DMS 273 (cell line): ENCODE measurements around the gene MANSC1.
"Not testable (repeated sequence)": the region's sequence is repeated elsewhere in the genome, so short reads cannot be mapped to it uniquely, and the experiment has no call there.

ENCODE experiments used
- DNase-seq: peaks from one replicate; lab custom pipeline; 2025; ENCODE audit not compliant: unreplicated experiment; lab: John Stamatoyannopoulos, UW

The MANSC1 gene

DNA sequence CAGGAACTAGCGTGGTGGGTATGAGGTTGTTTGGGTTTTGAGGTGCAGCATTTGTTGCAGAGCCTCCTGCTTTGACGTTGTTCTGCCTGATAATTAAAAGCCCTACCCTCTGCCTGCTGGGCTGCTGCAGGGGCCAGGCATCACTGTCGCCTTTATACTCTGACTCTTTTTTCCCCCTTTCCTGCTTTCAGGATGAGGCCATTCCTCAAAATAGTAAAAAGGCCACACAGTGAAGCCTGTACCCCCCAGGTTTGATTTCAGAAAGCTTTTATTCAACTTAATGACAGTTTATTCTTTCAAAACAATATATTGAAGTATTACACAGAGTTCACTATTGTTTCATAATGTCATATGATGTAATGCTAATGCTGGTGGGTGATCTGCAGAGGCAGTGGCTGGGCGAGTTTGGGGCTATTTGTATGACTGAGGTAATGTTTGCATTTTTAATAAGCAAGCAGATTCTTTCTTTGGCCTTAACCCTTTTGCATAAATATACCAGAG, 15.9 kb upstream of the MANSC1 start:
- no peak for DNase-seq

DNA sequence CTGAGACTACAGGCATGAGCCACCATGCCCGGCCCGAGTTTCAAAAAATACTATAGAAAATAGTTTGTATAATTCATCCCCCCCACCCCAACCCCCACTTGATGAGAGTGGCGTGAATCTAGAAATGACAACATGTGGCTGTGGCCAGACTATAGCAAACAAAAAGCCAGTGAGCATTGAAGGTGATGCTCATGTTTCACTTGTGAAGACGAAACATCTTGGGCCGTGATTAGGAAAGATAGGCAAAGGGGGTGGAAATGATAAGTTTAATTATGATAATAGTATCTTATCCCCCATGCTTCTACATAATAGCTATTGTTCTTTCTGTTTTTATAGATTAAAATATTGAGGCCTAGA, 15.4 kb upstream of the MANSC1 start:
- DNase-seq: no peak

DNA sequence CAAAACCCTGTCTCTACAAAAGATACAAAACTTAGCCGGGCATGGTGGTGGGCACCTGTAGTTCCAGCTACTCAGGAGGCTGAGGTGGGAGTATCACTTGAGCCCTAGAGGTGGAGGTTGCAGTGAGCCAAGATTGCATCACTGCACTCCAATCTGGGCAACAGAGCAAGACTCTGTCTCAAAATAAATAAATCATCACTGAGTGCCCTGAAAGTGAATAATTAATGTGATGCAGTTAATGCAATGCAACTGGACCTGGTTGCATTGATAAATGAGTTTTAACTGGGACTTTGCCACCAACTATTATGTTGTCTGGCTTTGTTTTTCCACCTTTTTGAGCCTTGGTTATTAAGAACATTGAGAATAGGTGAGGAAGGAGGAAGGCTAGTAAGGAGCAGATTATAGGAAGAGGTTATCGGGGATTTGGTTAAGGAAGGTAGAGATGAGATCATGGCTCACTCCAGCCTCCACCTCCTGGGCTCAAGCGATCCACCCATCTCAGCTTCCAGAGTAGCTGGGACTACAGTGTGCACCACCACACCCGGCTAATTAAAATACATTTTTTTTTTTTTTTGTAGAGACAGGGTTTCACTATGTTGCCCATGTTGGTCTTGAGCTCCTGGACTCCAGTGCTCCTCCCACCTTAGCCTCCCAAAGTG, 14.9 kb upstream of the MANSC1 start:
- no peak for DNase-seq

- no peak for DNase-seq
These were observed 8.5 kb upstream of the MANSC1 start for GRCh38 chr12:12358528-12358927.

DNA sequence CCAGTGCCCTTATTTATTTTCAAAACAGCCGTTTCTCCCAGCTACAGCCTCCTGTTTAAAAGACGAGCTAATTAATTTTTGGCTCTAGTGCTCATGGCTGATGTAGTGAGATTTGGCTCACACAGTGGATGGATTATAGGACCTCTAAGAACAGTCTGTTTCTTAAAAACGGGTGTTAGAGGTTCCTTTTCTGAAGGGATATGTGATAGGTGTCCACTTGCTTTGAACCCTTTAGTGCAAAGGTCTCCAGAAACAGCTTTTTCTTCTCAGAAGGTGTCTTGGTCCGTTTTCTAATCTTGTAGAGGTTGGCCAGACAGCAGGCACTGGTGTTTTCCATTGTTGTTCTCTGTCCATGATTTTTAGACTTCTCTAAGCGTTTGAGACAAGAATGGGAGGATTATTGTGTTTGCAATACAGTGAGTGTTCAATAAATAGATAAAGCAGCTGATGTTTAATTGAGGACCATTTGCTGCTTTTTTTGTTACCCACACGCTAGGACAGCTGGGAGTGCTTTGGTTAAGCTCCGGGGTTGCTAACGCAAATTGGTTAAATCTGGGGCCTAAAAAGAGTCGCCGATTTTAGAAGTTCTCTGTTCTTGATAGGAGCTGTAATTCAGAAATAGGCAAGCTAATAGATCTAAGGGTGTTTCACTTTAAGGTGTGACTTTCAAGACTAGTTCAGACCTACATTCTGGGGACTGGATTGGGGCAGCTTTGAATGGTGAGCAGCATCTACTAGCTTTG, 7.8 kb upstream of the MANSC1 start:
- peak; percentile 42 for DNase-seq

GRCh38 chr12:12356896-12357718, 7.1 kb upstream of the MANSC1 start, which contains the start of gene BORCS5:
Gene BORCS5 (plus strand): TSS chr12:12357078. CDS start chr12:12357452, 374 bp downstream.
- DNase-seq: peak; percentile 98

GRCh38 chr12:12356467-12356895, 6.4 kb upstream of the MANSC1 start:
- no peak for DNase-seq

- DNase-seq: no peak
These were observed 3.8 kb upstream of the MANSC1 start for GRCh38 chr12:12353807-12354206.

- DNase-seq: no peak
These were observed 3.2 kb upstream of the MANSC1 start for GRCh38 chr12:12353276-12353675.

DNA sequence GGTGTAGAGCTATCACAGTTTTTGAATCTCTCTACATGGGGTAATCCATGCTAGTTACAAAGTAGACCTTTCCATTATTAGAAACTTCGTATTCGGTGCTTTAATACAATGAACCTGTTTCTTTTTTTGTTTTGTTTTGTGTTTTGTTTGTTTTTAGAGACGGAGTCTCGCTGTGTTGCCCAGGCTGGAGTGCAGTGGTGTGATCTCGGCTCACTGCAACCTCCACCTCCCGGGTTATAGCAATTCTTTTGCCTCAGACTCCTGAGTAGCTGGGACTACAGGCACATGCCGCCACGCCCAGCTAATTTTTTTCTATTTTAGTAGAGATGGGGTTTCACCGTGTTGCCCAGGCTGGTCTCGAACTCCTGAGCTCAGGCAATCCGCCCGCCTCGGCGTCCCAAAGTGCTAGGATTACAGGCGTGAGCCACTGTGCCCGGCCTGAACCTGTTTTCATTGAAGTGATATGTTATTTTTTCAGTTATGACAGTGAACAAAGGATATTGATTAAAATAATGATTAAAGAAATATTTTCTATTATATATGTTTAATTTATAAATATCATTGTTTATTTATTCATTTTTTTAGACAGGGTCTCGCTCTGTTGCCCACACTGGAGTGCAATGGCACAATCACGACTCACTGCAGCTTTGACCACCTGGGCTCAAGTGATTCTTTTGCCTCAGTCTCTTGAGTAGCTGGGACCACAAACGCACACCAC, 1.6 kb upstream of the MANSC1 start:
- not testable (repeated sequence) for DNase-seq

DNA sequence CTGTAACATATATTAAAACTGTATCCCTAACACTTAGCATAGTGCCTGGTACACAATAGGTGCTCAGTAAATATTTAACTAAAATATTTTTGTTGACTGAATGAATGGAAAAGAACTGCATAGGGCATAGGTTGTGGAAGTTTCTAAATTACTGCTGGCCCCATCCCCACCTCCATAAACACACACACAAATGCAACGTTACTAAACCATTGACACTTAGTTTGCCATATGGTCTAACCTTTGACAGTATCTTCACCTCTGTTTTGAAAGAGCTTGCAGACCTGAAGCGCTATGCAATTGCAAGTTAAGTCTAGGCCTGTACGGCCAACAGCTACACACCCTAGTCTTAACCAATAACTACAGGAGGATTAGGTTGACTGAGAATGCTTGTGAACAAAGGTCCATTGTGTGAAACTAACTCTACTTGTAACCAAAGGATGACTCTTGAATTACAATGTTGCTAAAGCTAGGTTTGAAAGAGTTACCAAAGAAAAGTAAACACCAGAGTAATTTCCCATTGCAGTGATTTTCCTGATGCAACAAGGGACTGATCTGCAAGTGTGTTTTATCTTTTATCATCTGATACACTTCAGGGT, 924 bp upstream of the MANSC1 start:
- no peak for DNase-seq

DNA sequence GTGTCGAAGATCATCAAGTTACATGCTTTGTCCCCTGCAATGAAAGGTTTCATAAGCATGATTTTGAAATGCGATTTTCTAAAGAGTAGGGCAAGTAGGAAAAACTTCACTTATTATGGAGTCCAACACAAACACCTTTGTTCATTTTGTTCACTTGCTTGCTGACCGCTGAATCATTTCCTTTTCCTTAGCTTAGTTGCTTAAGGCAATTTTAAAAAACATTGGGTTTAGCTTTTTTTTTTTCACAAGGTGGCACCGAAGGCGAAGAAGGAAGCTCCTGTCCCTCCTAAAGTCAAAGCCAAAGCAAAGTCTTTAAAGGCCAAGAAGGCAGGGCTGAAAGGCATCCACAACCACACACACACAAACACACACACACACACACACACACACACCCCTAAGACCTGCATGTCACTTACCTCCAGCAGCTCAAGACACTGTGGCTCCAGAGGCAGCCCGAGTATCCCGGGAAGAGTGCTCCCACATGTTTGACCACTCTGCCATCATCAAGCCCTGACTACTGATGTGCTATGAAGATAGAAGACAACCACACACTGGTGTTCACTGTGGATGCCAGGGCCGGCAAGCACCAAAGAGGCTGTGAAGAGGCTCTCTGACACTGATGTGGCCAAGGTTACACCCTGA, 11.4 kb downstream of the MANSC1 start:
- no peak for DNase-seq

GRCh38 chr12:12336511-12336910, 13.5 kb downstream of the MANSC1 start:
- no peak for DNase-seq

- no peak for DNase-seq
These were observed 14.0 kb downstream of the MANSC1 start for GRCh38 chr12:12336049-12336411.

GRCh38 chr12:12334367-12335040, 15.5 kb downstream of the MANSC1 start:
- DNase-seq: peak; percentile 68

- peak; percentile 27 for DNase-seq
These were observed 16.4 kb downstream of the MANSC1 start for GRCh38 chr12:12333407-12334366.

DNA sequence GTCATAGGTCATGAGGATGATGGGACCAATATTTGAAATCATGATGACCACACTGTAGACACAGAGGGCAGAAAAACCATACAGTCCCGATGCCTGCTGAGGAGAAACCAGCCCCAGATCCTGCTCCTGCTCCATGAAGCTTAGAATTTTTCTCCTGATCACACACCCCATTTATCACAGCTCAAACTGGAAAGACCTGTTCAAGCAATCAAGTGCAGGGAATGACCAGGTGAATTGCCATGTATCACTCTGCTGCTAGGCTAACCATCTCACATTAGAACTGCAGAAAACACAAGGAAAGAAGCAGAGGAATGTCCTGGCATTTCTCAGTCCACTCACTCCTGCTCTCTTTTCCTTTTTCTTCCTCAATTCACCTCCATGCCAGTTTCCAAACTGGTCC, 18.1 kb downstream of the MANSC1 start:
- DNase-seq: no peak

DNA sequence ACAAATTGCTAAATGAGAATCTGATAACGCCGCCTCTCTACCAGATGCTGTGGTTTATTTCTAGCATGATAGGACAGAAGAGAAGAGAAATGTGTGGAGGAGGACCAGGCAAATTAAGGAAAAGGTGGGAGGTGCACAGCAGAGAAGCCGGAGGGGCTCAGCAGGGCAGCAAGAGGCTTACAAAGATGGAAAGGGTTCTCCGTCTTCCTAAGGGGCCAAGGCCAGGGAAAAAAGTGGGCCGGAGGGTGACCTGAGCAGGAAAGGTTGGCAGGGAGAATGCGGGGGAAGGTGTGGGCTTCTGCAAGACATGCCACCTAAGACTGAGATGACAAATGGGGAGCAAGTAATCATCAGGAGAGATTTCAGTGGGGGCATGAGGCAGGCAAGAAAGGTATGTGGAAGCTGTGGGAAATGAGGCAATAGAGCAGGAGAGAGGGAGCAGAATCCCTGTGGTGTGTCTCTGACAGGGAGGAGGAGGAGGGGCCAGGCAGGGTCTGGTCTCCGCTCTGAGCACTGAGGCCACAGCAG, 18.7 kb downstream of the MANSC1 start:
- DNase-seq: no peak
